GM21528 (cell line): ENCODE measurements around the gene CYP46A1.

Experiments
- ATAC-seq: cut with Tn5 transposase; IDR thresholded peaks from one replicate; pipeline ENCODE4 v1.9.1; 2021; ENCODE audit warnings: mild to moderate bottlenecking, moderate library complexity; ENCODE audit not compliant: unreplicated experiment, low FRiP score

CYP46A1 gene

DNA sequence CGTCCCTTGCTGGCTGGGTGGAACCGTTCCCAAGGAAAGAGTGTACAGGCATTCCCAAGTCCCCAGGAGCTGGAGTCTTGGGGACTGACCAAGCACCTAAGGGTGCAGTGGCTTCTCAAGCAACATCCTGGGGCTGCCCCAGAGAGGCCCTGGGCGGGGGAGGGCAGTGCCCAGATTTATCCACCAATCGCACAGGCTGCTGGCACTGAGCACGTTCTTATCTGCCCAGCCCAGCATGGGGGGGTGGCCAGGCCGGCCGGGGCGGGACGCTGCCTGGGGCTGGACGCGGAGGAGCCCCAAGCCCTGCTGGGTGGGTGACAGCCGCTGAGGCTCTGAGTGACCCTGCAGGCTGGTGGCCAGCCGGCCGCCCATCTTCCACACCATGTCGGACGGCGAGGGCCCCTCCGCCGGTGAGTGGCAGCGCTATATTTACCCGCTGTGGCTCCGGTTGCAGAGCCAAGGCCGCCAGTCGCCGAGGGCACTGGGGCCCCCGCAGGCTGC, 53.4 kb downstream of the CYP46A1 start:
- ATAC-seq = no peak

DNA sequence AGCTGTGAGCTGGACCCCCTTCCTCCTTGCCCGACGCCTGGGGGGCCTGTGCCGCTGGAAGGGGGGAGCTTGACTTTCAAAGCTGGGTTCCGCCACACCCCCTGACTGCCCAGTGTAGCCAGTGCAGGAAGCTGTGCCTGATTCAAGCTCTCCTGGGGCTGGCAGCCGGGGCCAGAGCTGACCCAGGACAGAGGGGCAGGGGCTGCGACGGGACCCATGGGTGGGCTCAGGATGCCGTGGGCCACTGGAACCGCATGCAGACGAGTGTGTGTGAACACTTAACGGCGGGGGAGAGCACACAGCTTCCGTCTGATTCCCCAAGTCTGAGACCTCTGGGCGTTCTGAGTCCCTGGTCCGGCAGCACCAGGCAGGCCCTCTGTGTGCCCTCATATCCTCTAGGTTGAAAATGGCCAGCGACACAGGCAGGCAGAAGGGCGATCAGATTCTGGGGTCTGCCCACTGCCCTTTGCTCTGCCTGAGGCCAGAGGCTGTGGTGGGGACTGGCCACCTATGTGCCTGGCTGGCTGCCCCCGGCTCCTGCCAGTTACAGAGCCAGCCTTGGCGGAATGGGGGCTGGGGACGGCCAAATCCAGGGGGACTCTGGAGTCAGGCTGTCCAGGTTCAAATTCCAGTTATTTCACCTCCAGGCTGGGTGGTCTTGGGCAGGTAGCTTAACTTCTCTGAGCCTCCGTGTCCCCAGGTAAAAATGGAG, 54.0 kb downstream of the CYP46A1 start:
- no peak for ATAC-seq

DNA sequence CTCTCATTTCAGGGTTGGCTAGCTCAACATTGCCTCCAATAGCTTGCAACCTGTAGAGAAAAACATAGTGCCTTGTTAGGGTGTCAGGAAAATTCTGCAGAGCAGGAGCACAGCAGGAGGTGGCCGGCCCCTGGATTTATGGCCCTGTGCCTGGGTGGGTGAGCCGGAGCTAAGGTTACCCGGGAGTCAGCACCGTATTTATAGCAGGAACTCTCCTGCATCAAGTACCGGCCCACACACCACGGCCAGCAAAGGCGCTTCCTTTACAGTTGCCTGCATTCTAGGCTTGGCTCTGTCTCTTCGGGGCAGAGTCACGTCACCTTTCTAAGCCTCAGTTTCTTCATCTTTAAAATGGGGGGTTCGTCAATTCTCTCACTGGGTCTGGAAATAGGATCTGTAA, 56.3 kb downstream of the CYP46A1 start:
- ATAC-seq = no peak

DNA sequence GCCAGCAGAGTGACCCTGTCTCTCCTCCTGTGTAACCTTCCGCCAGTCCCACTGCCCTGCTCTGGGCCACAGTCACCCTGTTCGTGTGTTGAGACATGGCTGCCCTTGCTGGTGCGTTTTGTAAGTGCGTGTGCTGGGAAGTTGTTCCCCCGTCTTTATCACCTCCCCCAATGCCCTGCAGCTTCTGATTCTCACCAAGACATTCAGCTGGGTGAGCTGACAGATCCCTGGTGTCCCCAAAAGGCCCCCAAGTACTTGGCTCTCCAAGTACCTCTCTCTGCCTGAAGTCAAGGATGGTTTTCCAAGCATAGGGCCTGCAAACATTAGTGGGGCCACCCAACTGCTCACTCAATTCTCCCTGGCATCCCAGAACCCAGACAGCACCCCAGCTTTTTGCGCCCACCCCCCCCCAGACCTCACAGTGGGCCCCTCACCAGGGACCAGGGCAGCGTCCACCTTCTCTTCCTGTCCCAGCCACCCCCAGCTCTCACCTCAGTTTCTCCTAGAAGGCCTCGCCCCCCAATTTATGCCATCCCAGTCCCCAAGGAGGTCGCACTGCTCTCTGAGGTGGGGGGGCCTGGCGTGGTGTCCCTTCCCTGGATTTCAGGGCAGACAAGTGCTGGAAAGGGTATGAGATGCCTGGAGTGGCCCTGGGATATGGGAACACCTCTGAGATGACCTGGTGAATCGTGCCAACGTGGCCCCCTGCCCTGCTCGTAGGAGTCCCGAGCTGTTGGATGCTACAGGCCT, 57.3 kb downstream of the CYP46A1 start:
- ATAC-seq = no peak

DNA sequence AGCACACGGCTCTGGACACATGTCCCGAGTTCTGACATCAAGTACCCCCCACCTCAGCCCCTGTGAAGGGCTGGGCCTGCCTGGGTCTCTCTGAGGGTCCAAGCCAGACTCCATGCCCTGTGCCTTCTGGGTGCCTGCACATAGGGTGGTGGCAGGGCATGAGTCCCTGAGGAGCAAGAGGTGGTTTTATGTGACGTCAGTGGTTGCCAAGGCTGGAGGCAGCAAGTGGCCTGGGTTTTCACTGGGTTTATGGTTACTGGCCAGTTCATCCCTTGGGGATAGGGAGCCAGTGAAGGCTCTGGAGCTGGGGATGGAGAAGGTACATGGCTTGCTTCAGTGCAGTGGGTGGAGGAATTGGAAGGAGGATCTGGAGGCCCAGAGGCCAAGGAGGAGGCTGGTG, 58.0 kb downstream of the CYP46A1 start:
- no peak for ATAC-seq

DNA sequence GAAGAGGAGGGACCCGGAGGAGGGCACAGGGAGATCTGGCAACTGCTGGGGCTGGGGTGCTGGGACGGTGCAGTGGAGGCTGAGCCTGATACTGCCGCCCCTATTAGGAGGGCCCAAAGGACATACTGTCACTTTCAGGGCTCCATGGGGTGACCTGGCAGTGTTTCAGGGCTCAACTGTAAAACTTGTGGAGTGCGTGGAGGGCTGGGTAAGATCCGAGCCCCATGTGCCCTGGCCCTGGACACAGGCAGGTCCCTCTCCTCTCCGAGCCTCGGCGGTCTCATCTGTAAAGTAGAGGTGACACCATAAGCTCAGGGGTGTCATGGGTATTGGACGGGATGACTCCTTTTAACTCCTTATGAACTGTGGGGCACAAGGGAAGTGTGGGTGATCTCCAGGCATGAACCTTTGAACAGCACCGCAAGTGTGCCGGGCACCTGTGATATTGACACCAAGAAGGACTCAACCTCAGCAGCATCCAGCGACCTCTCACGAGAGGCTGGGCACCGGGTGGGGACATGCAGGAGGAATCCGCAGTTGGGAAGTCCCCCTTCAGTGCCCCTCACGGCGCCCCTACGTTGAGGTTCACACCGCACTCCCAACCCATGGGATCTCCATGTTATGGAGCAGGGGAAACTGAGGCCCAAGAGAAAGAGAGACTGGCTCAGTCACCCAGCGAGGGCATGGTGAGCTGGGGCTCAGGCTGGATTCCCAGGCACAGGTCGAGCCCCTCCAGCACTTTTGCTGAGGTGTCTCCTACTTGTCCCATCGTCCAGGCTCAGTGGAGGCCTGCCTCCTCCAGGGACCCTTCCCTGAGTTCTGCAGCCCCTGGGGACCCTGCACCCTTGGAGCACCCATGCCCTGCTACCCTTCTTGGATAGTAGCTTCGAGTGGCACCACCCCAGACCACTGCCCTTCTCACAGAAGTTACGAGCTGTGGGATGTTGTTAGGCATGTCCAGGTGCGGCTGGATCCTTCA, 58.7 kb downstream of the CYP46A1 start:
- ATAC-seq = no peak

DNA sequence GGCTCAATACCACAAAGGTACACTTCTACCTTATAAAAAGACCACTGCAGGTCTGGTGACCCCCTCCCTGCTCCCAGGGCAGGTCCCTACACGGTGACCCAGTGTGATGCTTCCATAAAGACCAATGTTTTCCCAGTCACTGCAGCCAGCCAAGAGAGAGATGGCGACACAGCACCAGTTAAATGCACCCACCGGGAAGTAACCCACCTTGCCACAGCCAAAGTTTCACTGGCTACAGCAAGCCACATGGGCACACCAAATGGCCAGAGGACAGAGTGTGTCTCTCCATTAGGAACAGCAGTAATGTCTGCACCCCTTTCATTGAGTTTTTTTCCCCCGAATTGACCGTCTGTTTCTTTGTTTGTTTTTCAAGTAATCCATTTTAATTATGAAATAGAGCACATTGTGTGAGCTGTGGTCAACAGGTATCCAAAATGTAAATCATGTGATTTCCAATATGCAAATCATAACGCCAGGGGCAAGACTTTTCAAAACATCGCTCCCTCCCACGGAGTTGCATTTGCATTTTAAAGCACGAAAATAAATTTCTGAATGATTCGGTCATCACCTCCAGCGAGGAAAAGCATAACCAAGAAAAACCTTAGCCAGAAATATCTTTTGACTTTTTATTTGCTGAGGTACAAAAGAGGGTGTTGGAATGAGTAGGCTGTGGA, 60.2 kb downstream of the CYP46A1 start:
- no peak for ATAC-seq

DNA sequence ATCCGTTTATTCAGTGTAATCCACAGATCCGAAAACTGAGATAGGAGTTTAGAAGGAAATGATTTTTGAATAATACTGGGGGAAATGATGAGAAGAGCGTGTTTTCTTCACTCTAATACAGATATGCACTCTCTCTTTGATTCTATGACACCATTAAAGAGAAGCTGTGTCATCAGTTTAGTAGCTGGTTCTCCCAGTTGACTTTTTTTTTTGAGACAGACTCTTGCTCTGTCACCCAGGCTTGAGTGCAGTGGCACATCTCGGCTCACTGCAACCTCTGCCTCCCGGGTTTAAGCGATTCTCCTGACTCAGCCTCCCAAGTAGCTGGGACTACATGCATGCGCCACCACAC, 60.8 kb downstream of the CYP46A1 start:
- no peak for ATAC-seq

DNA sequence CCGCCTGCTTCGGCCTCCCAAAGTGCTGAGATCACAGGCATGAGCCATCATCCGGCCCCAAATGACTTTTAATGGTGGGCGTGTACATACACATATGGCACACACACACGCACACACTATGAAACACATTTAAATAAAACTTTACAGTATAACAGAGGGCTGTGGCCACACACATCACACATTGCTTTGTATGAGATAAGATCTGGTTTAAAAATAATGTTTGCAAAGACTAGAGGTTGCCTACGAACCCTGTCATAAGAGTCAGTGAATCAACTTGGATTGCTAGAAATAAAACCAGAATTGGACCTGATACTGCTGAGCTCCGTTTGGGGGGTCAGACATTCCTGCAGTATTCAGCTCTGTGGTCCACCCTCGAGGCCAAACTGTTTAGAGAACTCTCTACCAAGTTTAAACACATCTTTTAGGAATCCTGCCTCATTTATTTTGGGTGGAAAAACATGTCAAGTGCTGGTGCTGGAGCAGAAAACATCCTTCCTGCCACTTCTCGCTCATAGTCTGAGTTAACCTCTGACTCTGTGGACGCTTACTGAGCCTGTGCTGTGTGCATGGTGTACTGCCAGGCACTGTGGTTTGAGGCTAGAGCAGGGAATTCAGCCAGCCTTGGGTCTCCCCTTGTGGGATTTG, 61.3 kb downstream of the CYP46A1 start:
- ATAC-seq = no peak

DNA sequence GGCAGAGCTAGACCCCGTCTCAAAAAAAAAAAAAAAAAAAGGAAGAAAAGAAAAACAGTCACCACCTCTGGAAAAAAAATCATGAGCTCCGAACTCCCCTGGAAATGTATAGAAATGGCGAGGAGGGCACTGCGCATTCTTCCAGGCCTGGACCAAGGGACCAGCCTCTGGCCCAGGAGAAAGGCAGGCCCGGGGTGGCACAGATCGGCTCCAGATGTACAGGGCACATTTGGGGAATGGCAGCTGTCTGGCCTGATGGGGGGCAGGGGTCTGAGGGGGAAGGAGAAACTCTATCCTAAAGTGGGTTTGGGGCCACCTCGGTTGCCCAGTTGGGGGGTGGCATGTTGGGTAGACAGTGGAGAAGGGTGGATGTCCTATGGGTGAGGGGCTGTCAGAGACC, 63.1 kb downstream of the CYP46A1 start:
- ATAC-seq = no peak

DNA sequence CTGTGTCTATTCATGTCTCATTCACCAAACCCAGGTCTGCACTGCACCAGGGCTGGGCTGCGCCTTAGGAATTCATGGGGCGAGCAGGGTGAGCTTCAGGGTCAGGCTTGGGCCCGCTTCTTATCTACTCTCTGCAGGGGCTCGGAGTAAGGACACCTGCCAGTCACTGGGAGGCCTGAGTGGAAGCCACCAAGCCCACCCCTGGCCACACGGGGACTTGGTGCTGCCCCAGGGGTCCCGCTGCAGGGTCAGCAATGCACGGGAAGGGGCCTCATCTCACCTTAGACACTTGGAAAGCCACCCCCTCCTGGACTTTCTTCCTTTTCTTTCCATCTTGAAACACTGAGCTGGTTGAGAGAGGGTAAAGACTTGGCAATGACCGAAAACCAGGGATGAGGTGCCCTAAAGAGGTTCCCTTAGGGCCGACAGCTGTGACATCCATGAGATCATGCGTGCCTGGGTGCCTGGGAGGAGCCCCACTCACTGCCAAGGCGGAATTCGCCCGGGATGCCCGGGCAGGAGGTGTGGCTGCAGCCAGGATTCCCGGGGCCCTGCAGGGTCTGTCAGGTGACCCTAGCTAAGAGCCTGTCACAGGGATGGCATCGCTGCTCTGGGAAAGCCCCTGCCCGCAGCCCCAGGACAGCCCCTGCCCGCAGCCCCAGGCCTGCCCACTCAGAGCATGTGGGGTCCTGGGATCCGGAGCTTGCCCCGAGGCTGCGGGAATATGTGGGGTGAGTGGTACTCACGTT, 63.7 kb downstream of the CYP46A1 start:
- no peak for ATAC-seq

DNA sequence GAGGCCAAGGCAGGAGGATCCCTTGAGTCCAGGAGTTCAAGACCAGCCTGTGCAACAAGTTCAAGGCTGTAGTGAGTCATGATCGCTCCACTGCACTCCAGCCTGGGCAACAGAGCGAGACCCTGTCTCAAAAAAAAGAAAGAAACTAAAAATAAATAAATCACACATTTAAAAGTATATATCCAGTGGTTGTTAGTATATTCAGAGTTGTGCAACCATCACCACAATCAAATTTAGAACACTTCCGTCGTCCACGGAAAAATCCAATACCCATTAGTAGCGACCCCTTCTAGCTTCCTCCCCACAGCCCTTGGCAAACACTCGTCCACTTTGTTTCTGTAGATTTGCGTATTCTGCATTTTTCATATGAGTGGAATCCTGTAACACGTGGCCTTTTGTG, 64.4 kb downstream of the CYP46A1 start:
- no peak for ATAC-seq

DNA sequence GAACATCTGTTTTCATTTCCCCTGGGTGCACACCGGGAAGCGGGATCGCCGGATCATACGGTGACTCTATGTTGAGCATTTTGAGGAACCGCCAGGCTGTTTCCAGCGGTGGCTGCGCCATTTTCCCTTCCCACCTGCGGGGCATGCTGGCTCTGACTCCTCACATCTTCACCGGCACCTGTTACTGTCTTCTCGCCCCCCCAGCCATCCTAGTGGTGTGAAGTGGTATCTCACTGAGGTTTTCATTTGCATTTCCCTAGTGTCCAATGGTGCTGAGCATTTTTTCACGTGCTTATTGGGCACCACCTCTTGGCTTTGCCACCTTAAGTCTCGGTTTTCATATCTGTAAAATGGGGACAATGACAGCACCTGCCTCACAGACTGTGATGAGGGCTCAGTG, 65.0 kb downstream of the CYP46A1 start:
- no peak for ATAC-seq

DNA sequence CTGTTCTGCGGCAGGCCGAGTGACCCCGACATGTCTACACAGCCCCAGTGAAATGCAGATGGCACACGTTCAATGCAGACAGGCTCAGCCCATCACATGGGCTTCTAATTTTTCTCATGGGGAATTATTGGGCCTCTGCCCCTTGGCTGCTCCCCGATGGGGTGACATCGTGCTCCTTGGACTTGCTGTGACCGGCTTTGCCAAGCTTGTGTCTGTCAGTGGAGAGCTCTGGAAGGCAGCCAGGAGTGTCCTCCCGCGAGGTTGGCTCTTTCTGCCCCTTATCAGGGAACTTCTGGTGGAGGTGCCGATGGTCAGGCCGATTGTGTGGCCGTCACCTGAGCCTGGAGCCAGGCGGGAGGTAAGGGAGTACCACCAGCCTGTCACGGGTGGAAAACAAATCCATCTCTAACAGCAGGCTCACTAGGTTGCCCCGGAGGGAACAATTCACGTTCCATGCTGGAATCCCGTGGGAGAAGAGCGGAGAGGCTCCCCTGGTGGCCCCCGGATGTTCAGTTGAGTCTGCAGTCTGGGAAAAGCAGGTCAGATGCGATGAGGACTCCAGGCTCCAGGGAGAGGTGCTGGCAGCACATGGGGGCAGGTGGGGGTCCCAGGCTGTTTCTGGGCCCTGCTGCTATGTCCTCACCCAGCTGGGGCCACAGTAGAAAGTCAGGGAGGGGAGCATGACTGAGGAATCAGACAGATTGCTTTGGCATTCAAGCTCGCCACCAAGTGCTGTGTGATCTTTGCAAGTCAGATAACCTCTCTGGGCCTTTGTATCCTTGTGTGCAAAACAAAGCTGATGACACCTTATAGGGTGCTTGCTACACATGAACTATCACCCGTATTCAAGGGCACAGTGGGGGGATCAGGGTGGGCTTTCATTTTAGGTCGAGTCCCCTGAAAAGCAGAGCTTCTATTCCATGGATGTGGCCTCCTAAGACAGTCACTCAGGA, 65.9 kb downstream of the CYP46A1 start:
- ATAC-seq = no peak

DNA sequence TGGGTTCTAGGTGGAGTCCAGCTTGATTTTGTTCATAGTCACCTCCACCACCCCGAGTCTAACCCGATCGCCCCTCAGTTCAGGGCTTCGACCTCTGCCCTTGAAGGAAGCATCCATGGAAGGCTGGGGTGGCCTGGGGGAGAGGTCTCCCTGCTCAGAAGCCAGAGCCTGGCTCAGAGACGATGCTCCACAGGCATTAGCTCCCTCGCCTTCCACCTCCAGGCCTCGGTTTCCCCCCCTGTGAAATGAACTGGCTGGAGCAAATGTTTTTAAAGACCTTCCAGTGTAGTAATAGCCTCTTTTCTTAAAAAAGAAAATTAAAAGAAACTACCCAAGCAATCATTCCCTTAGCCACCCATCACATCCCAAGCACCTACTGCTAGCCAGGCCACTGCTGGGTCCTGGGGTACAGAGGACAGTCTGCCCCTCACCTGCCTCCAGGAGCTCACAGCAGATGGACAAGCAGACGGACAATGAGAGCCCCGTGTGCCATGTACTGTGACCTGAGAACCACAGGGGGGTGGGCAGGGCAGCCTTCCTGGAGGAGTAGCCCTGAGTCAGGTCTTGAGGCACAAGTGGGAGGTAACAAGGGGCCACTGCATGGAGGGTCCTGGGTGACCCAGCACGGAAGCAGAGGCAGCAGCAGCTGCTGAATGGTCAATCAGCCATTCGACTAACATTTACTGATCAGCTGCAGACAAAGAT, 66.8 kb downstream of the CYP46A1 start:
- no peak for ATAC-seq

DNA sequence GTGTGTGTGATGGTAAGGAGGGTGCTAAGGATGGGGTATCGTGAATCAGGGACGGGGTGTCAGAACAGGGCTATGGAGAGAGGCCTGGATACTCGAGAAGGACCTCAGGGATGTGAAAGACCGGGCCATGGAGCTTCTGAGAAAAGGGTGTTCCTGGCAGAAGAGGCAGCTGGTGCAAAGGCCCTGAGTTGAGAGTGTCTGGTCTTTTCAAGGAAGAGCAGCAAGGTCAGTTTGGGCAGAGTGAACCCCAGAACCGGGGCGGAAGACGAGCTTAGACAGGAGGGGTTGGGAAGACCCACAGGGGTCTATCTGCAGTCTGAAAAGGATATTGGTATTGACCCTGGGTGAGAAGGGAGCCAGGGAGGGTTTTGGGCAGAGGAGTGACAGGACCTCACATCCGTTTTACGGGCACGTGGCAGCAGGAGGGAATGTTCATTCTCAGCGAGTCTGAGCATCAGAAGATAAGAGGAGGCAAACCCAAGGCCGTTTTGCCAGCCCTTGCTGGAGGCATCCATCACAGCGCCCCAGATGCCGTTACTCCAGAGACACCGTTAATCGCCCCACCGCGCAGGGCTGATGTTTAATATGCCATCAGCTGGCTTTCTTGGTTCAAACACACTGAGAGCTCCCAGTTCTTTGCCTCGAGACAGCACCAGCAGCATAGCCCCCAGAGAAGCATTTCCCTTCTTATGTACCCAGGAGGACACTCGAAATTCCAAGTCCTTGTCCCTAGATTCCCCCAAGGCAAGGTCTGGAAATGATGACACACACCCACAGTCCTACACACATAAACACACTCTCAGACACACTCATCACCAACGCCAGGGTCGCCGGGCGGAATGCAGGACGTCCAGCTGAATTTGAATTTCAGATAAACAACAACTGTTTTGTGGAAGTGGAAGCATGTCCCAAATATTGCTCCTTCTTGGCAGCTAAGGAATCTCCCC, 67.7 kb downstream of the CYP46A1 start:
- no peak for ATAC-seq
